GM21825 (cell line): ENCODE data around the gene CGREF1.
"Not testable (repeated sequence)": the region's sequence is repeated elsewhere in the genome, so short reads cannot be mapped to it uniquely, and the experiment has no call there.

ENCODE experiments used
- ATAC-seq: cut with Tn5 transposase; IDR thresholded peaks from one replicate; pipeline ENCODE4 v1.9.1; 2021; ENCODE audit warnings: mild to moderate bottlenecking, moderate library complexity; ENCODE audit not compliant: unreplicated experiment

CGREF1 gene

GRCh38 chr2:27076323-27076722 lies 42.6 kb downstream of the CGREF1 start:
- no peak for ATAC-seq

GRCh38 chr2:27075566-27075871 lies 43.4 kb downstream of the CGREF1 start:
- not testable (repeated sequence) for ATAC-seq

GRCh38 chr2:27074738-27075565 lies 44.0 kb downstream of the CGREF1 start:
- no peak for ATAC-seq

GRCh38 chr2:27073782-27074181 lies 45.1 kb downstream of the CGREF1 start:
- ATAC-seq = no peak

GRCh38 chr2:27072920-27073319 lies 46.0 kb downstream of the CGREF1 start:
- no peak for ATAC-seq

- ATAC-seq = peak; percentile 15
Observed at GRCh38 chr2:27071990-27072830, 46.7 kb downstream of the CGREF1 start.

- peak; percentile 86 for ATAC-seq
Observed at GRCh38 chr2:27071277-27071989, 47.5 kb downstream of the CGREF1 start, which contains the start of gene OST4. Gene OST4 (minus strand): TSS chr2:27071654.

GRCh38 chr2:27070653-27071276 lies 48.2 kb downstream of the CGREF1 start:
- ATAC-seq = no peak

GRCh38 chr2:27069961-27070618 lies 48.8 kb downstream of the CGREF1 start:
- no peak for ATAC-seq

GRCh38 chr2:27069436-27069835 lies 49.5 kb downstream of the CGREF1 start:
- ATAC-seq = no peak

GRCh38 chr2:27067385-27067784 lies 51.5 kb downstream of the CGREF1 start:
- ATAC-seq = no peak

- ATAC-seq = no peak
Observed at GRCh38 chr2:27065128-27065527, 53.8 kb downstream of the CGREF1 start.

GRCh38 chr2:27060323-27060722 lies 58.6 kb downstream of the CGREF1 start:
- ATAC-seq = no peak

- ATAC-seq = no peak
Observed at GRCh38 chr2:27059141-27059820, 59.6 kb downstream of the CGREF1 start.

- ATAC-seq = no peak
Observed at GRCh38 chr2:27058210-27058609, 60.7 kb downstream of the CGREF1 start.

- no peak for ATAC-seq
Observed at GRCh38 chr2:27057184-27057583, 61.7 kb downstream of the CGREF1 start.

GRCh38 chr2:27054721-27055120 lies 64.2 kb downstream of the CGREF1 start:
- no peak for ATAC-seq

GRCh38 chr2:27053776-27054175 lies 65.2 kb downstream of the CGREF1 start:
- no peak for ATAC-seq

GRCh38 chr2:27053321-27053720 lies 65.6 kb downstream of the CGREF1 start:
- ATAC-seq = no peak
